Stimulated activated CD4-positive, alpha-beta T cell treated with anti-CD3 and anti-CD28 coated beads, Interleukin-4, amount 100 ng/mL, for 1 hour (primary cell): Measurements from ENCODE around the gene CASP7.

Experiments used
- DNase-seq: peaks from one replicate; pipeline ENCODE4 v3.0.0-alpha.2; 2020

Gene CASP7

DNA sequence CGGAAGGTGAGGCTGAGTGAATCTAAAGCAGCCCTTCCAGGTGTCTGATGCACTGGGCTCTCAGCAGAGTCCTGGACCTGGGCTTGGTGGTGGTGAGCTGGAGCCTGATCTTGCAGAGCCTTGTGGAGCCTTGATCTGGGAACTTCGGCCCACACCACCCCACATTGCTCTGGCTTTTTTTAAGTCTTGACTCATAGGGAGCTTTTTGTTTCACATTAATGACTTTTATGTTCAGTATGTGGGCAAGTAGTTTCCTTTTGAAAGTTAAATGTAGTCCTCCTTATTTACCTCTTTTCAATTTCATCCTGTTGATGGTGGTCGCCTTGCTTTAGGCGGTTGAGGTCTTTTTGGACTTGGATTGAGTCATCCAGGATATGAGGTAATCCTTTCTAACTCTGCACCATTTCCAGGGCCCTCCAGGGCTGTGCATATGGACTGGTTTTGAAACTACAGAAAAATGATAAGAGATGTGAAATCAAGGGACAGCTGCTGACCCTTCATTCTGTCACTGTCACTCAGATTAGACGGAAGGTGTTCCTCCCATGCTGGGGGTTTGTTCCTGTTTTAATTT, 12.9 kb upstream of the CASP7 start:
- DNase-seq = no peak

GRCh38 chr10:113680190-113681111, 739 bp downstream of the CASP7 start:
- DNase-seq = peak; percentile 18

DNA sequence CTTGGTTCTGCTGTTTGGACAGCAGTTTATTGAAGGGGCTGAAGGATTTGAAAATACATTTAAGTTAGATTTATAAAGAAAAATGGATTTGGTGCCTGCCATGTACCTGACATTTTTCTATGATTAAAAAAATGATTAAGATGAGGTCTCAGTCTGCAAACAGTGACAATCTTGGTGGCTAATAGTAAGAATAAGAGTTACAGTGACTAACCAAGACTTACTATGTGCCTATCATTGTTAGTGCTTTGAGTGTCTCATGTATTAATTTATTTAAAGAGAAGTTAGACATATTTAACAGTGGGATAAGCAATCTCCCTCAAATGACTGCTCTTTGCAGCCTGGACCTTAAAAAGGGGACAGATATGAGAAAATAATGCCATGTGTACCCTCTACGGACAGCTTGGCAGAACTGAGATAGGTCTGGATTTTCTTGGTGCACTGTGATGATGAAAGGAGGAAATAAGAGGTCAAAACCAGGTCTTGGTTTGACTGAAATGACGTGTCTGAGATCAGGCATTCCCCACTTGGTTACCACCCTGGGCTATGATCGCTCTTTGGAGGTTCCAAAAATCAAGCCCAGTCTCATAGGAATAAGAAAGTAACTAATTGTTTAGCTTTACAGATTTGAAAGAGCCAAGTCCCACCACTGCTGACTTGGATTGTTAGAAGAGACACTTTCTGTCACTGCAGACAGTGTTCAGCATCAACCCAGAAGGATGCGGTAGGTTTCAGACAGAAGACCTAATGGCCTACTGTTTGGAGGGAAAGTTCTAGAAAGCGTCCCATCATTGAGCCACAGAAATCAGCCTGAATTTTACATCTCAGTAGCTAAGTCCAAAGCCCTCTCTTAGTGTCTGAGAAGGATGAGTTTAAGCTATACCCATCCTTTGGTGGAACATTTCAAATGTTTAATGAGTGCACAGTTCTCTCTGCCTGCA, 2.1 kb downstream of the CASP7 start:
- DNase-seq = no peak

DNA sequence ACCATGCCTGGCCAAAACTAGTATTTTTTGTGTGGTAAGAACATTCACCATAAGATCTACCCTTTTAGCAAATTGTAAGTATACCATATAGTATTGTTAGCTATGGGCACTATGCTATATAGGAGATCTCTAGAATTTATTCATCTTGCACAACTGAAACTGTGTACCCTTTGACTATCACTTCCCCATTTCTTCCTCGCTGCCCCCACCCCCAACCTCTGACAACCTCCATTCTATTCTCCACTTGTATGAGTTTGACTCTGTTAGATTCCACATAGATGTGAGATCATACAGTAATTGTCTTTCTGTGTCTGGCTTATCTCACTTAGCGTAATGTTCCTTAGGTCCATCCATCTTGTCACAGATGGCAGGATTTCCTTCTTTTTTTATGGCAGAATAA, 3.6 kb downstream of the CASP7 start:
- DNase-seq = no peak

DNA sequence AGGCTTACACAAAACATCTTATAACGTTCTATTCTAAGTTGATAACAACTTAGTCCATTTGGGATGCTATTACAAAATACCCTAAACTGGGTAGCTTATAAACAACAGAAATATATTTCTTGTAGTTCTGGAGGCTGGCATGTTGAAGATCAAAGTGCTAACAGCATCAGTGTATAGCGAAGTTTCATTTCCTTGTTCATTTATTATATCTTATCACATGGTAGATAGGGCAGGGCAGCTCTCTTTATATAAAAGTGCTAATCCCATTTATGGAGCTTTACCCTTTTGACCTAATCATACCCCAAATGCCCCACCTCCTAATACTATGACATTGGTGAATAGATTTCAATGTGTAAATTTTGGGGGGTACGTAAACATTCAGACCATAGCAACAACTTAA, 6.3 kb downstream of the CASP7 start:
- DNase-seq = no peak

GRCh38 chr10:113687037-113687436, 7.3 kb downstream of the CASP7 start:
- DNase-seq = no peak

GRCh38 chr10:113689057-113689456, 9.3 kb downstream of the CASP7 start:
- DNase-seq = no peak

DNA sequence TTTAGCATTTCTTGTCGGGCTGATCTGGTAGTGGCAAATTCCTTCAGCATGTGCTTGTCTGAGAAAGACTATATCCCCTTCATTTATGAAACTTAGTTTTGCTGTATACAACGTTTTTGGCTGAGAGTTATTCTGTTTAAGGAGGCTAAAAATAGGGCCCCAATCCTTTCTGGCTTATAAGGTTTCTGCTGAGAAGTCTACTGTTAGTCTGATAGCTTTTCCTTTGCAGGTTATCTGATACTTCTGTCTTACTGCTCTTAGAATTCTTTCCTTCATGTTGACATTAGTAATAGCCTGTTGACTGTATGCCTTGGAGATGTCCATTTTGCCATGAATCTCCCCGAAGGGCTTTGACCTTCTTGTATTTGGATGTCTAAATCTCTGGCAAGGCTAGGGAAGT, 9.9 kb downstream of the CASP7 start:
- DNase-seq = no peak

DNA sequence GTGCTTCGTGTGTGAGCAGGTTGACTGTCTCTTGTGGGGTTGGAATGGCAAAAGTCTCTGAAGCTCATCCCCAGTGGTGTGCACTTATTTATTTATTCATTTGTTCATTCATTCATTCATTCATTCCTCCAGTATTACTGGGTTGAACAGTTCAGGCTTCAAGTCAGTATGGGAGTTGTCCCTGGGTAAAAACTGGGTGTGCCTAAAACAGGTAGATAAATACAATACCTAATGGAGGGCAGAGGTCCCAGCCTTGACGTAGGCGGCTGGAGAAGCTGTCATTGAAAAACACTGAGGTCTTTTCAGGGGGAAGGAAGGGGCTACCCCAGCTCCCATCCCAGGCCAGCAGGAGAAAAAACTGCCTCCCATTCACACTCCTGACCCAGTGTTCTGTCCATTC, 11.0 kb downstream of the CASP7 start:
- DNase-seq = no peak

- DNase-seq = no peak
Measured at GRCh38 chr10:113691381-113691780, 11.7 kb downstream of the CASP7 start.

DNA sequence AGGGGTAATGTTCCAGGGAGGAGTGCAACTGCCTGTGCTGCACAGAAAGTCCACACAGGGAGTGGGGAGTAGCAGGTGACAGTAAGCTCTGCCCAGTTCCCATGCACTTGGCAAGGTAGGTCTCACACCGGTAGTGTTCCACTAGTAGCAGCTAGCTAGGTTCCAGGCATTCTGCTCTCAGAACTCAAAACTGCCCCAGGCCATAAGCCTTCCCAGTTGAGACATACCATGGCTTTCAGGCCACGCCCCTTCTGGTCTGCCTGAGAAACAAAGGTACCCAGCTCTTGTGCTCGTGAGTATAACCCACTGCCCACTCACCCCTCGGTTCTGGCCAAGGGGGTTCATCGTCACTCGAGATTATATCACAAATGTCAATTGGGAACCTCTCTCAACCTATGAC, 12.6 kb downstream of the CASP7 start:
- DNase-seq = no peak

- DNase-seq = no peak
Measured at GRCh38 chr10:113693348-113693747, 13.6 kb downstream of the CASP7 start.

- no peak for DNase-seq
Measured at GRCh38 chr10:113695691-113696090, 16.0 kb downstream of the CASP7 start.

DNA sequence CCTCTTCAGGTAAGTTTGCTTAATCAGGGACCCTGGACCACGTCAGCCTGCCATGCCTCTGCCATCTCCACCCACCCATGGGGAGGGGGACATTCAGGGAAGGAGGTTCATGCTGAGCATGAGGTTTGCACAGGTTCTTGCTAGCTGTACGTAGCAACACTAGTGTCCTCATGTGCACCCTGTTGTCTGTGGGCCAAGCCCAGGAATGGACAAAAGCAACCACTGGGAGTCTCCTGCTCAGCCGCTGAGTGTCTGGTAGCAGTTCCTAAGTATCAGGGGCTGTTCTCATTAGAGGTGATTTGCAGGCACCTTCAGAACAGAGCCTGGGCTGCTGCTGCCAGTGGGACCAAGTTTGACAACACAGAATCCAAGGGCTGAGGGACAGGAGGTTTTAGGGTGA, 17.9 kb downstream of the CASP7 start:
- no peak for DNase-seq

DNA sequence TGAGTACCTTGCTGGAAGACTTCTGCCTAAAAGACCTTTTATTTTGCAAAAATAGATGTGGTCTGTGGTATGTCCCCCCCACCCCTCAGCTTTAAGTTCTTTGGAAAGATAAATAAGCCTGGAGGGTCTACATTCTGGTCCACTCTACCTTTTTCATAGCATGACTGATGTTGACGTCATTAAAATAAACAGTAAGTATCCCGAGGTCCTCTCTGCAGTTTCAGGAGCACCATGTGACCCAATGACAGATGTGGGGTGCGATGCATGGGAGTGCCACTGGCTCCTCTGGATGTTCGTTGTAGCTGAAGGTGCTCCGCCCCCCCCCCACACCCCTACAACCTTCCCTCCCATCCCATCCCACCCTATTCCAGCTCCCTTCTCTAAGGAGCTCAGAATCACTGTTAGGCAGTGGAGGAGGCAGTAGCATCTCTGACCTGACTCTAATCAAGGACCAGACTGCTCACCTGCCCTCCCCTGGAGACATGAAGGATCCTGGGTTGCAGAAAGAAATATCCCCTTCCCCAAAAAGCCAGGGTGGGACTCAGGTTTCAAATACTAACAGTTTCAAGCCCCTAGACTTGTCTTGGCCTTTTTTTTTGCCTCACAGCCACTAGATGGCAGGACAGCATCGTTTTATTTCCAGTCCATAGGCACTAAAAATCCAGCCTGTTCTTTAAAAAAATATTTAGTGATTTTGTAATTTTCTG, 25.1 kb downstream of the CASP7 start:
- DNase-seq = no peak

- DNase-seq = no peak
Measured at GRCh38 chr10:113705344-113705652, 25.6 kb downstream of the CASP7 start.

- no peak for DNase-seq
Measured at GRCh38 chr10:113706623-113707022, 26.9 kb downstream of the CASP7 start.

- DNase-seq = no peak
Measured at GRCh38 chr10:113708640-113709039, 28.9 kb downstream of the CASP7 start.

- DNase-seq = no peak
Measured at GRCh38 chr10:113709221-113709838, 29.6 kb downstream of the CASP7 start.

GRCh38 chr10:113711142-113711541, 31.4 kb downstream of the CASP7 start:
- no peak for DNase-seq

- no peak for DNase-seq
Measured at GRCh38 chr10:113712024-113712423, 32.3 kb downstream of the CASP7 start.
